ENCODE measurements around the gene NMNAT2. TPM values are rescaled to one million over a fixed set of nuclear protein-coding genes. Genes with fewer than 3 reads are reported as not detected.

NMNAT2 gene
- total and polyA plus RNA-seq, 2 donors (not counting 3 experiments of a cell fraction or from before 2014, with no cell fraction given), result 0.28 to 0.38 TPM

DNA sequence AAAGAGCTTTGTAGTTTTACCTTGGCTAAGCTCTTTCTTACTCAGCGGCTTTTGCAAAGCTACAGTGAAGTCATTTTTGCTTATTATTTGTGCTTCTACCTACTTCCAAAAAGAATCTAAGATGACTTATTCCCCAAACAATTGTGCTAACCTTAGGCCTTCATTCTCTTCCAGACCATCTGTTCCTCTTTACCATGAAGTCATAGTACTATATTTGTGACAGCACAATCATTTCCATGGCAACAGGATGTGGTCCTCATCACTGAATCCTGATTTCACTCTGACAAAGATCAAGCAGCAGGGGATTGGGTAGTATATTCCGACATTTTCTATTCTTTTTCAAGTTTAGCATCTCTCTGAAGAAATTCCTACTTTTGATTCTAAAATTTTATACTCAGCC is 24.8 kb upstream of the NMNAT2 start:
- Histone ChIP-seq H3K27ac (ENCODE audit: insufficient read depth, low read depth, low read length) (no peak overlapping the region), H3K4me2 (ENCODE audit: insufficient read depth, low read length) (no peak overlapping the region), H3K4me1 (ENCODE audit: control insufficient read depth, extremely low read depth, insufficient read depth, low read length) (peaks cover 12% of the 10 kb centered on the region), H3K9me1 (replicated peaks; ENCODE audit: control insufficient read depth, extremely low read depth, insufficient read depth, low read length) (no peaks in the 10 kb centered on the region), H4K20me1 (replicated peaks; ENCODE audit: control insufficient read depth, extremely low read depth, insufficient read depth, low read length) (no peaks in the 10 kb centered on the region), H3K9me3 (replicated peaks; ENCODE audit: control insufficient read depth, insufficient read depth, low read length) (no peaks in the 10 kb centered on the region), H3K79me2 (ENCODE audit: control insufficient read depth, insufficient read depth, low read length) (no peaks in the 10 kb centered on the region), H3K9ac (replicated peaks; ENCODE audit: extremely low read depth, insufficient read depth, low read length) (no peak overlapping the region), H2AFZ (ENCODE audit: low read depth, low read length) (no peak overlapping the region), H3K27me3 (ENCODE audit: control insufficient read depth in 2 of 2, insufficient read depth in 2 of 2, low read length in 2 of 2) (peaks cover 7 to 13% of the 10 kb centered on the region in 2 experiments), H3K4me3 (replicated peaks in 1 of 3; ENCODE audit: insufficient read depth in 1 of 3, low read depth in 1 of 3, low read length in 3 of 3) (no peak overlapping the region), H3K36me3 (ENCODE audit: control insufficient read depth in 2 of 2, extremely low read depth in 1 of 2, insufficient read depth in 2 of 2, low read length in 2 of 2) (no peaks in the 10 kb centered on the region)
- DNase-seq (ENCODE audit: low read depth, low spot score) (no peak), FAIRE-seq (no peak)
- POLR2A ChIA-PET, result no interaction called here
- intact Hi-C loops (cut with micrococcal nuclease) (no loop called here), dilution Hi-C loops (cut with MboI; ENCODE audit: extremely low pct_ligation_motif_present, low sequenced_read_pairs) (no loop called here)
- TF ChIP-seq, protein P1, sequence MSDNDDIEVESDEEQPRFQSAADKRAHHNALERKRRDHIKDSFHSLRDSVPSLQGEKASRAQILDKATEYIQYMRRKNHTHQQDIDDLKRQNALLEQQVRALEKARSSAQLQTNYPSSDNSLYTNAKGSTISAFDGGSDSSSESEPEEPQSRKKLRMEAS (IDR thresholded peaks at IDR 0.05; ENCODE audit: insufficient read depth, insufficient read length), result no peak
- peak; percentile 11 for TF ChIP-seq JUN (IDR thresholded peaks at IDR 0.05; ENCODE audit: borderline replicate concordance, insufficient read depth, insufficient read length, low read depth)
- CTCF ChIA-PET, result no interaction called here
- BruUV-seq (replicated peaks), result no TSS peak

DNA sequence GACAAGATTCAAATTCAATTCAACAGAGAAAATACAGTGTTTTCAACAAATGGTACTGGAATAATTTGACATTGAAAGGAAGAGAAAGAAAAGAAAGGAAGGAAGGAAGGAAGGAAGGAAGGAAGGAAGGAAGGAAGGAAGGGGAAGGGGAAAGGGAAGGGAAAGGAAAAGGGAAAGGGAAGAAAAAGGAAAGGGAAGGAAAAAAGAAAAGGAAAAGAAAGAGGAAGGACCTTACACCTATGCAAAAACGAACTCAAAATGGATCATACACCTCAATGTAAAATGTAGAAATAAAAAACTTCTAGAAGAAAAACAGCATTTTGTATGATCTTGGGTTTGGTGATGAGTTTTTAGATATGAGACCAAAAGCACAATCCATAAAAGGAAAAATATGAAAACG is 19.9 kb upstream of the NMNAT2 start:
- BruUV-seq (replicated peaks), result no TSS peak
- no peak for DNase-seq (ENCODE audit: low read depth, low spot score)
- Histone ChIP-seq H3K4me3 (replicated peaks in 1 of 3; ENCODE audit: insufficient read depth in 1 of 3, low read depth in 1 of 3, low read length in 3 of 3) (no peak overlapping the region), H3K79me2 (ENCODE audit: control insufficient read depth, insufficient read depth, low read length) (no peaks in the 10 kb centered on the region), H3K27me3 (ENCODE audit: control insufficient read depth in 2 of 2, insufficient read depth in 2 of 2, low read length in 2 of 2) (peaks cover 7 to 21% of the 10 kb centered on the region in 2 experiments), H3K9ac (replicated peaks; ENCODE audit: extremely low read depth, insufficient read depth, low read length) (no peak overlapping the region), H3K4me2 (ENCODE audit: insufficient read depth, low read length) (no peak overlapping the region), H3K36me3 (ENCODE audit: control insufficient read depth in 2 of 2, extremely low read depth in 1 of 2, insufficient read depth in 2 of 2, low read length in 2 of 2) (no peaks in the 10 kb centered on the region), H3K9me3 (replicated peaks; ENCODE audit: control insufficient read depth, insufficient read depth, low read length) (no peaks in the 10 kb centered on the region), H3K4me1 (ENCODE audit: control insufficient read depth, extremely low read depth, insufficient read depth, low read length) (no peaks in the 10 kb centered on the region), H4K20me1 (replicated peaks; ENCODE audit: control insufficient read depth, extremely low read depth, insufficient read depth, low read length) (no peaks in the 10 kb centered on the region), H3K9me1 (replicated peaks; ENCODE audit: control insufficient read depth, extremely low read depth, insufficient read depth, low read length) (no peaks in the 10 kb centered on the region), H3K27ac (ENCODE audit: insufficient read depth, low read depth, low read length) (no peak overlapping the region), H2AFZ (ENCODE audit: low read depth, low read length) (no peak overlapping the region)
- TF ChIP-seq, protein P1 (IDR thresholded peaks at IDR 0.05; ENCODE audit: insufficient read depth, insufficient read length), result no peak
- TF ChIP-seq GATA2 (IDR thresholded peaks at IDR 0.05; ENCODE audit: insufficient read depth, insufficient read length, low read depth, low read length) (no peak), FOS (IDR thresholded peaks at IDR 0.05; ENCODE audit: borderline replicate concordance, insufficient read depth, low read length) (no peak), JUN (IDR thresholded peaks at IDR 0.05; ENCODE audit: borderline replicate concordance, insufficient read depth, insufficient read length, low read depth) (no peak), POLR2A (IDR thresholded peaks at IDR 0.05; ENCODE audit: low read depth, low read length) (no peak), MYC (IDR thresholded peaks at IDR 0.05; ENCODE audit: low read depth, low read length) (no peak), EZH2 (IDR thresholded peaks at IDR 0.05; ENCODE audit: borderline replicate concordance, low read depth, low read length, severe bottlenecking) (no peak)
- no peak for FAIRE-seq
- dilution Hi-C loops (cut with MboI; ENCODE audit: extremely low pct_ligation_motif_present, low sequenced_read_pairs), result no loop called here
- ChIA-PET POLR2A (no interaction called here), CTCF (no interaction called here)
- intact Hi-C loops (cut with micrococcal nuclease), result no loop called here
